Stomach (tissue), 9 donors: ENCODE data around the gene TELO2. TPM values are rescaled to one million over a fixed set of nuclear protein-coding genes. Genes with fewer than 3 reads are reported as not detected.

Source experiments
- DNase-seq, 2 donors: peaks; one replicate each; pipeline versions ENCODE4 v3.0.0 to v3.0.0-alpha.2; 2013 to 2019
- H3K27ac ChIP-seq, 5 donors: fragments of 200-600 bp in 4 of 5; sonication (generic) in 4 of 5; one replicate each; pipeline ENCODE4 v1.5.1; 2013 to 2019; ENCODE audit warnings: mild to moderate bottlenecking in 1 of 5, moderate library complexity in 1 of 5
- H3K27me3 ChIP-seq, 3 donors: fragments of 200-600 bp; sonication (generic); one replicate each; pipeline ENCODE4 v1.5.1; 2017 to 2019; ENCODE audit warnings: mixed run types in 1 of 3
- H3K36me3 ChIP-seq, 4 donors: fragments of 200-600 bp; sonication (generic); 1 replicate in 3 of 4; 2 replicates in 1 of 4; pipeline ENCODE4 v1.5.1; 2016 to 2019
- H3K4me1 ChIP-seq, 4 donors: fragments of 200-600 bp; sonication (generic); one replicate each; pipeline ENCODE4 v1.5.1; 2016 to 2019
- H3K4me3 ChIP-seq, 4 donors: fragments of 200-600 bp; sonication (generic) in 3 of 4; one replicate each; pipeline ENCODE4 v1.5.1; 2016 to 2019; ENCODE audit warnings: mild to moderate bottlenecking in 1 of 4
- H3K9me3 ChIP-seq, 4 donors: fragments of 200-600 bp; sonication (generic); one replicate each; pipeline ENCODE4 v1.5.1; 2016 to 2019
- CTCF ChIP-seq, 7 experiments: fragments of 450-650 bp in 4 of 7; fragments of 200-600 bp in 3 of 7; sonication (generic) in 3 of 7; IDR thresholded peaks; one replicate each; pipeline ENCODE4 v1.5.1; 2016 to 2019; ENCODE audit warnings: antibody characterized with exemption in 7 of 7, control low read depth in 2 of 7, mild to moderate bottlenecking in 1 of 7
- EP300 ChIP-seq: sonication (generic); formaldehyde crosslinking; IDR thresholded peaks from one replicate; pipeline ENCODE4 v1.6.1; 2017; ENCODE audit warnings: antibody characterized with exemption
- POLR2A ChIP-seq, 4 donors: fragments of 450-650 bp; IDR thresholded peaks; one replicate each; pipeline ENCODE4 v1.6.1; 2016; ENCODE audit warnings: antibody characterized with exemption in 4 of 4, control low read depth in 2 of 4, mild to moderate bottlenecking in 1 of 4, moderate library complexity in 1 of 4
- POLR2AphosphoS5 ChIP-seq, 3 donors: sonication (generic); formaldehyde crosslinking; IDR thresholded peaks; one replicate each; pipeline ENCODE4 v1.6.1; 2016; ENCODE audit warnings: antibody characterized with exemption in 3 of 3
- WGBS, 5 donors: extraction: QIAGEN DNeasy Blood & Tissue Kit in 3 of 5; methylation state at CpG; one replicate each; pipeline versions ENCODE4 v1.1.5 to v1.1.7; 2013 to 2018; 5-methylcytosine and 5-hydroxymethylcytosine counted together
- intact Hi-C: fragments of 100-400 bp; cut with DNase I; formaldehyde crosslinking; loops from one replicate; pipeline ENCODE4 v1.15.1; 2023; ENCODE audit warnings: low total_unique reads
- polyA plus RNA-seq, 3 donors: library from polyadenylated mRNA; stranded (reverse); fragments of 200-250 nt; gene quantifications; one replicate each; pipeline ENCODE4 v1.2.3, GENCODE V29; 2013
- total RNA-seq, 5 donors: library from RNA; depleted of rRNA; stranded (reverse); fragments of >200 nt; gene quantifications; one replicate each; pipeline versions ENCODE4 v1.1.0 to v1.2.3, GENCODE V29; 2014 to 2016
- donor health status: healthy with polysubstance abuse.
- donor health status: Bipolar disorder and iron deficiency.
- donor health status: healthy.

TELO2 gene
- total and polyA plus RNA-seq, 8 donors = 12.4 to 107 (median 32.1) TPM

GRCh38 chr16:1531638-1531910 is 38.4 kb downstream of the TELO2 start:
- Histone ChIP-seq H3K4me3 (peak overlapping the region in 2 of 4 donors; percentile 23 to 55), H3K36me3 (peaks cover 0 to 20% (median 8%) of the 10 kb centered on the region in 4 donors), H3K27ac (peak overlapping the region; percentile 58 to 91 (median 89)), H3K27me3 (no peaks in the 10 kb centered on the region), H3K9me3 (no peaks in the 10 kb centered on the region), H3K4me1 (peaks cover 17 to 69% (median 50%) of the 10 kb centered on the region in 4 donors)
- DNase-seq = no peak
- no peak for TF ChIP-seq POLR2AphosphoS5 (IDR thresholded peaks at IDR 0.05)
- TF ChIP-seq EP300 = no peak
- no peak for TF ChIP-seq CTCF (IDR thresholded peaks at IDR 0.05)
- TF ChIP-seq POLR2A (IDR thresholded peaks at IDR 0.05) = no peak
- 82 to 93% (median 88%) methylated on average over 12 to 14 of the region's 14 CpGs for WGBS, 5 donors
- intact Hi-C loops = no loop called here

- peak overlapping the region in 2 of 4 donors; percentile 11 to 55 for H3K4me3 ChIP-seq
Observed at GRCh38 chr16:1532081-1532760, 39.1 kb downstream of the TELO2 start.

GRCh38 chr16:1532771-1533170 is 39.6 kb downstream of the TELO2 start:
- H3K36me3 ChIP-seq = peaks cover 11 to 32% (median 19%) of the 10 kb centered on the region in 4 donors
- WGBS, 5 donors = 74 to 84% (median 76%) methylated on average over 7 to 10 of the region's 10 CpGs
- peak overlapping the region; percentile 80 to 91 (median 89) for H3K27ac ChIP-seq
- no peaks in the 10 kb centered on the region for H3K9me3 ChIP-seq
- intact Hi-C loops = no loop called here
- DNase-seq = no peak
- H3K27me3 ChIP-seq = no peaks in the 10 kb centered on the region
- peak overlapping the region; percentile 52 to 55 (median 54) for H3K4me3 ChIP-seq
- no peak for TF ChIP-seq POLR2AphosphoS5 (IDR thresholded peaks at IDR 0.05)
- no peak for TF ChIP-seq EP300
- no peak for TF ChIP-seq POLR2A (IDR thresholded peaks at IDR 0.05)
- TF ChIP-seq CTCF (IDR thresholded peaks at IDR 0.05) = no peak
- H3K4me1 ChIP-seq = peaks cover 18 to 70% (median 56%) of the 10 kb centered on the region in 4 donors

More at GRCh38 chr16:1532081-1532760, 39.1 kb downstream of the TELO2 start:
- 68 to 74% (median 72%) methylated on average over 17 to 28 of the region's 28 CpGs for WGBS, 5 donors
- H3K4me1 ChIP-seq = peaks cover 17 to 69% (median 55%) of the 10 kb centered on the region in 4 donors
- peaks cover 5 to 27% (median 15%) of the 10 kb centered on the region in 4 donors for H3K36me3 ChIP-seq
- intact Hi-C loops = no loop called here
- H3K27me3 ChIP-seq = no peaks in the 10 kb centered on the region
- H3K9me3 ChIP-seq = no peaks in the 10 kb centered on the region
- TF ChIP-seq EP300 (peak; percentile 96), CTCF (IDR thresholded peaks at IDR 0.05) (no peak), POLR2AphosphoS5 (IDR thresholded peaks at IDR 0.05) (peak; percentile 86 to 90 (median 89)), POLR2A (IDR thresholded peaks at IDR 0.05) (no peak)
- H3K27ac ChIP-seq = peak overlapping the region; percentile 80 to 91 (median 89)
- DNase-seq = peak; percentile 44 to 51

GRCh38 chr16:1533443-1533951 is 40.3 kb downstream of the TELO2 start, which contains the start of gene TMEM204:
Gene TMEM204, plus strand, starts transcription at chr16:1533666. Its CDS starts 610 bp downstream, at chr16:1534276.
- Histone ChIP-seq H3K4me3 (peak within 1 kb of the TSS; percentile 52 to 55 (median 54)), H3K9me3 (no peaks in the 10 kb centered on the region), H3K36me3 (peaks cover 14 to 39% (median 26%) of the 10 kb centered on the region in 4 donors), H3K27ac (peak within 1 kb of the TSS; percentile 80 to 91 (median 89)), H3K27me3 (no peaks in the 10 kb centered on the region), H3K4me1 (peaks cover 22 to 70% (median 56%) of the 10 kb centered on the region in 4 donors)
- intact Hi-C loops = no loop called here
- DNase-seq = peak; percentile 38 to 85
- peak in 1 of 4 donors; percentile 39 for TF ChIP-seq POLR2A (IDR thresholded peaks at IDR 0.05)
- TF ChIP-seq POLR2AphosphoS5 (IDR thresholded peaks at IDR 0.05) = peak; percentile 69 to 88 (median 81)
- no peak for TF ChIP-seq EP300
- WGBS, 5 donors = 55 to 67% (median 60%) methylated on average over 18 to 27 of the region's 27 CpGs
